OCI-LY3 (cell line): ENCODE measurements around the gene ADAM10.

Source experiments
- H2AFZ ChIP-seq: fragments of 200-600, 300-600 bp; shearing (Covaris generic); 2 replicates; pipeline ENCODE4 v1.6.0; 2014; ENCODE audit warnings: antibody characterized with exemption, low read depth, low read length
- H3K27ac ChIP-seq: fragments of 200-600, 300-600 bp; sonication (generic); 2 replicates; pipeline ENCODE4 v1.5.1; 2014; ENCODE audit warnings: mild to moderate bottlenecking, low read length, moderate library complexity, mixed read lengths
- H3K27me3 ChIP-seq: fragments of 200-600, 300-600 bp; sonication (generic); 2 replicates; pipeline ENCODE4 v1.6.1; 2014; ENCODE audit warnings: low read depth, low read length, mixed read lengths
- H3K36me3 ChIP-seq: fragments of 200-600, 300-600 bp; sonication (generic); replicated peaks from 2 replicates; pipeline ENCODE3; 2014; ENCODE audit warnings: low read depth, low read length, mixed read lengths
- H3K4me1 ChIP-seq: fragments of 300-600, 200-600 bp; sonication (generic); 2 replicates; pipeline ENCODE4 v1.6.1; 2014; ENCODE audit warnings: low read length, mixed read lengths
- H3K4me2 ChIP-seq: fragments of 200-600, 300-600 bp; sonication (generic); 2 replicates; pipeline ENCODE4 v1.6.1; 2014; ENCODE audit warnings: low read length, mixed read lengths
- H3K4me3 ChIP-seq: fragments of 300-600, 200-600 bp; sonication (generic); 2 replicates; pipeline ENCODE4 v1.5.1; 2014; ENCODE audit warnings: antibody characterized with exemption, mild to moderate bottlenecking, low read length, moderate library complexity
- H3K79me2 ChIP-seq: fragments of 300-600, 200-600 bp; shearing (Covaris generic); 2 replicates; pipeline ENCODE4 v1.6.1; 2014; ENCODE audit warnings: mild to moderate bottlenecking, low read length, mixed read lengths
- H3K9ac ChIP-seq: fragments of 300-600, 200-600 bp; shearing (Covaris generic); 2 replicates; pipeline ENCODE4 v1.6.0; 2014; ENCODE audit warnings: mild to moderate bottlenecking, low read length, moderate library complexity
- H3K9me3 ChIP-seq: fragments of 200-600, 300-600 bp; shearing (Covaris generic); 2 replicates; pipeline ENCODE4 v1.6.1; 2014; ENCODE audit warnings: low read length, mixed read lengths; ENCODE audit not compliant: insufficient read depth
- H4K20me1 ChIP-seq: fragments of 200-600, 300-600 bp; sonication (generic); 2 replicates; pipeline ENCODE4 v1.6.1; 2016; ENCODE audit warnings: low read length, mixed read lengths; ENCODE audit not compliant: insufficient read depth
- CTCF ChIP-seq: fragments of 200-600, 300-600 bp; sonication (generic); IDR thresholded peaks from 2 replicates; pipeline ENCODE4 v1.5.1; 2014; ENCODE audit warnings: antibody characterized with exemption, low read length, low read depth
- EZH2phosphoT487 ChIP-seq: fragments of 200-600 bp; shearing (Covaris generic); IDR thresholded peaks from 2 replicates; pipeline ENCODE4 v1.6.1; 2018; ENCODE audit warnings: antibody characterized with exemption, mixed run types, low read depth

The ADAM10 gene

GRCh38 chr15:58568157-58568571 lies 181.3 kb downstream of the ADAM10 start:
- H3K79me2 ChIP-seq = no peaks in the 10 kb centered on the region
- no peak overlapping the region for H3K4me2 ChIP-seq
- H3K4me1 ChIP-seq = no peaks in the 10 kb centered on the region

GRCh38 chr15:58566029-58566428 lies 183.5 kb downstream of the ADAM10 start:
- no peaks in the 10 kb centered on the region for H3K27me3 ChIP-seq
- no peaks in the 10 kb centered on the region for H3K9me3 ChIP-seq
- H3K4me2 ChIP-seq = no peak overlapping the region
- no peak overlapping the region for H2AFZ ChIP-seq
- no peaks in the 10 kb centered on the region for H3K36me3 ChIP-seq
- H3K79me2 ChIP-seq = no peaks in the 10 kb centered on the region
- no peaks in the 10 kb centered on the region for H3K4me1 ChIP-seq
- no peak overlapping the region for H3K9ac ChIP-seq
- no peak overlapping the region for H3K27ac ChIP-seq
- TF ChIP-seq CTCF = no peak
- TF ChIP-seq EZH2phosphoT487 = no peak
- H3K4me3 ChIP-seq = no peak overlapping the region
- no peaks in the 10 kb centered on the region for H4K20me1 ChIP-seq

More at GRCh38 chr15:58568157-58568571, 181.3 kb downstream of the ADAM10 start:
- no peak overlapping the region for H3K27ac ChIP-seq
- no peaks in the 10 kb centered on the region for H3K9me3 ChIP-seq
- H3K36me3 ChIP-seq = no peaks in the 10 kb centered on the region
- H3K9ac ChIP-seq = no peak overlapping the region
- TF ChIP-seq CTCF = no peak
- no peak for TF ChIP-seq EZH2phosphoT487
- no peak overlapping the region for H2AFZ ChIP-seq
- H4K20me1 ChIP-seq = no peaks in the 10 kb centered on the region
- no peak overlapping the region for H3K4me3 ChIP-seq
- no peaks in the 10 kb centered on the region for H3K27me3 ChIP-seq

DNA sequence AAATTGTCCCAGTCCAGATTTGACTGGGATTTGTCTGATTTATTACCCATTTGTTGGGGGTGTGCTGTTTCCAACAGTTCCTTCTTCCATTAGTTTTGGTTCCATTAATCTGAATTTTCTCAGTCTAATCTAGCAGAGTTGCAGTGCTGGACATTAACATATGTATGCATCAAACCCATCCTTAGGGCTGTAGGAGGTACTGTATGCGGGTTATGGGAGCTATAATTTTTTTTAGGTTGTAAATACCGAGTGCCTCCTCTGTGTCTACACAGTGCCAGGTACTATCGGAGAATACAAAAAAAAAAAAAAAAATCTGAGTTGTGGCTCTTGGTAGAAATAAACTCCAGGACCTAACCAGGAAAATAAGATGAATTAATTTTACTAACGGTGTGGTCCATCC lies 183.9 kb downstream of the ADAM10 start:
- H3K27ac ChIP-seq = no peak overlapping the region
- H3K79me2 ChIP-seq = no peaks in the 10 kb centered on the region
- no peaks in the 10 kb centered on the region for H3K9me3 ChIP-seq
- TF ChIP-seq CTCF (no peak), EZH2phosphoT487 (no peak)
- no peaks in the 10 kb centered on the region for H3K4me1 ChIP-seq
- H4K20me1 ChIP-seq = no peaks in the 10 kb centered on the region
- H3K9ac ChIP-seq = no peak overlapping the region
- no peaks in the 10 kb centered on the region for H3K27me3 ChIP-seq
- no peak overlapping the region for H3K4me2 ChIP-seq
- H2AFZ ChIP-seq = no peak overlapping the region
- no peak overlapping the region for H3K4me3 ChIP-seq
- H3K36me3 ChIP-seq = no peaks in the 10 kb centered on the region

DNA sequence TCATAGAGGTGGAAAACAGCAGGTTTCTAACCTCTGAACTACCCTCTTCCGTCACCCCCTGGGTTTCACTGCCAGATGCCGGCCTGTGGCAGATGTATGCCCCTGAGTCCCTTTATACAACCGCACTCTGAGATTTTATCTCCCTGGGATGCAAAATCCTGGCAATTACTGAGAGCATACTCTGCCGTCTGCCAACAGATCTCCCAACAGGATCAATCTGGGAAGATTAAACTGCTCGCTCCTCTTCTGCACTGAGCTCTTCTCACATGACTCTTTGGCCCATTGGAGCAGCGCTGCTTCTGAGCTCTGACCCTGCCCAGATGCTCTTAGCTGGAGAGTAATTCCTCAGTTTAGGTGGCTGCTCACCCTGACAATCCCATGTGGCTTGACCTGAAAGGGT lies 184.5 kb downstream of the ADAM10 start:
- no peaks in the 10 kb centered on the region for H3K36me3 ChIP-seq
- H3K79me2 ChIP-seq = no peaks in the 10 kb centered on the region
- no peak overlapping the region for H3K9ac ChIP-seq
- H3K4me2 ChIP-seq = no peak overlapping the region
- no peak for TF ChIP-seq CTCF
- no peak overlapping the region for H2AFZ ChIP-seq
- no peaks in the 10 kb centered on the region for H4K20me1 ChIP-seq
- no peak overlapping the region for H3K4me3 ChIP-seq
- H3K27ac ChIP-seq = no peak overlapping the region
- no peaks in the 10 kb centered on the region for H3K27me3 ChIP-seq
- H3K9me3 ChIP-seq = no peaks in the 10 kb centered on the region
- H3K4me1 ChIP-seq = no peaks in the 10 kb centered on the region
